GM12872 (cell line): ENCODE results near the gene MARCHF3.

ENCODE experiments used
- CTCF ChIP-seq: IDR thresholded peaks from 3 replicates; pipeline ENCODE4 v1.5.1; 2011; ENCODE audit warnings: low read depth, mild to moderate bottlenecking, low read length, moderate library complexity; ENCODE audit not compliant: insufficient read depth

The MARCHF3 gene

GRCh38 chr5:126998201-126998631, 32.1 kb downstream of the MARCHF3 start:
- 0 out of 3 replicates have a peak, but pooled peaks have one; percentile 14 for TF ChIP-seq CTCF

GRCh38 chr5:126995689-126996088, 34.7 kb downstream of the MARCHF3 start:
- no peak for TF ChIP-seq CTCF

- no peak for TF ChIP-seq CTCF
These were observed 35.3 kb downstream of the MARCHF3 start for GRCh38 chr5:126995039-126995438.

GRCh38 chr5:126994485-126994884, 35.9 kb downstream of the MARCHF3 start:
- no peak for TF ChIP-seq CTCF

GRCh38 chr5:126988021-126988569, 42.3 kb downstream of the MARCHF3 start:
- no peak for TF ChIP-seq CTCF

- TF ChIP-seq CTCF, result no peak
These were observed 43.0 kb downstream of the MARCHF3 start for GRCh38 chr5:126987271-126987899.

GRCh38 chr5:126984632-126985031, 45.7 kb downstream of the MARCHF3 start:
- no peak for TF ChIP-seq CTCF
